HCT116 (cell line): ENCODE measurements around the gene SESN3. TPM values are rescaled to one million over a fixed set of nuclear protein-coding genes. Genes with fewer than 3 reads are reported as not detected.

Experiments
- RAD21 ChIP-seq: IDR thresholded peaks from 2 replicates; pipeline ENCODE4 v1.6.1; 2012; ENCODE audit warnings: low read depth, mild to moderate bottlenecking
- SP1 ChIP-seq: IDR thresholded peaks from 2 replicates; pipeline ENCODE4 v1.6.1; 2012; ENCODE audit warnings: low read depth
- total RNA-seq: library from RNA; stranded (reverse); gene quantifications from one replicate; pipeline ENCODE4 v1.2.1, GENCODE V29; 2021; ENCODE audit not compliant: unreplicated experiment
- TF ChIP-seq, protein P1 (sequence below): IDR thresholded peaks from 2 replicates; pipeline ENCODE4 v1.6.1; 2011; ENCODE audit warnings: mild to moderate bottlenecking, low read length, moderate library complexity; ENCODE audit not compliant: insufficient replicate concordance; ENCODE audit errors: extremely low read depth
- TF ChIP-seq, protein P2 (sequence below): IDR thresholded peaks from 2 replicates; pipeline ENCODE4 v1.6.1; 2012; ENCODE audit warnings: low read depth

Gene SESN3
- total RNA-seq, 1 experiment from 2014 or later = 4.2 TPM

DNA sequence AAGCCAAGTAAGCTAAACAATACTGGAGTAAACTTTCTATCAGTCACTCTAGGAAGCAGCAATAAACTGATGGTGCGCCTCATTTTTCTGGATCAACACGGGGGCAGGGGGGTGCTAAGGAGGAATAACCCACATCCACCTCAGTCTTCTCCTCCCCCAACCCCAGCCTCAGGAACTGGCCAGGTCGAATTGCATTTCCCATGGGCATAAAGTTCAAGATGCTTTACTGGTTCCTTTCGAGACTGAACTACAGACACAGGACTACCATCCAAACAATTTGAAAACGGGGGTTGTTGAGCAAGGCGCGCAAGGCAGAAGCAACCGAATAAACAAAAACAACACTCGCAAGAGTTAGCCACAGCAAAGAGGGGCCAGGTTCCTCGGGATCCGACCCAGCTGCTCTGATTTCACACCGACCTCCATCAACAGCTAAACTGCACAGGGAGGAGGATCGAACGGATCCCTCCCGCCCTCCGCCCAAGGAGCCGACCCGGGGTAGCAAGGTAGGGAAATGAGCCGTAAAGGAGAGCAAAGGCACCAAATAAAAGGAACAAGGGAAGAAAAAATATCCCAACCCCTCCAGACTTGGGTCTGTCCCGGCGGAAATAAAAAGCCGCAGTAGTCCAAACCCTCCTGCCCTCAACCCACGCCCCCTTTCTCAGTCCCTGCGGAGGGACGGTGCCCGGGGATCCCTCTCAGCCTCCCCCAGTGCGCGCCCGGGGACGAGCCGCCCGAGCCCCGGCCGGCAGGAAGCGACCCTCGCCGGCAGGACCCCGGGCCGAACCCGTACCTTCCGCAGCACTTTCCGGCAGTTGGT is 801 bp downstream of the SESN3 start (continued):
- TF ChIP-seq, protein P1, sequence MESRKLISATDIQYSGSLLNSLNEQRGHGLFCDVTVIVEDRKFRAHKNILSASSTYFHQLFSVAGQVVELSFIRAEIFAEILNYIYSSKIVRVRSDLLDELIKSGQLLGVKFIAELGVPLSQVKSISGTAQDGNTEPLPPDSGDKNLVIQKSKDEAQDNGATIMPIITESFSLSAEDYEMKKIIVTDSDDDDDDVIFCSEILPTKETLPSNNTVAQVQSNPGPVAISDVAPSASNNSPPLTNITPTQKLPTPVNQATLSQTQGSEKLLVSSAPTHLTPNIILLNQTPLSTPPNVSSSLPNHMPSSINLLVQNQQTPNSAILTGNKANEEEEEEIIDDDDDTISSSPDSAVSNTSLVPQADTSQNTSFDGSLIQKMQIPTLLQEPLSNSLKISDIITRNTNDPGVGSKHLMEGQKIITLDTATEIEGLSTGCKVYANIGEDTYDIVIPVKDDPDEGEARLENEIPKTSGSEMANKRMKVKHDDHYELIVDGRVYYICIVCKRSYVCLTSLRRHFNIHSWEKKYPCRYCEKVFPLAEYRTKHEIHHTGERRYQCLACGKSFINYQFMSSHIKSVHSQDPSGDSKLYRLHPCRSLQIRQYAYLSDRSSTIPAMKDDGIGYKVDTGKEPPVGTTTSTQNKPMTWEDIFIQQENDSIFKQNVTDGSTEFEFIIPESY = no peak
- TF ChIP-seq, protein P2, sequence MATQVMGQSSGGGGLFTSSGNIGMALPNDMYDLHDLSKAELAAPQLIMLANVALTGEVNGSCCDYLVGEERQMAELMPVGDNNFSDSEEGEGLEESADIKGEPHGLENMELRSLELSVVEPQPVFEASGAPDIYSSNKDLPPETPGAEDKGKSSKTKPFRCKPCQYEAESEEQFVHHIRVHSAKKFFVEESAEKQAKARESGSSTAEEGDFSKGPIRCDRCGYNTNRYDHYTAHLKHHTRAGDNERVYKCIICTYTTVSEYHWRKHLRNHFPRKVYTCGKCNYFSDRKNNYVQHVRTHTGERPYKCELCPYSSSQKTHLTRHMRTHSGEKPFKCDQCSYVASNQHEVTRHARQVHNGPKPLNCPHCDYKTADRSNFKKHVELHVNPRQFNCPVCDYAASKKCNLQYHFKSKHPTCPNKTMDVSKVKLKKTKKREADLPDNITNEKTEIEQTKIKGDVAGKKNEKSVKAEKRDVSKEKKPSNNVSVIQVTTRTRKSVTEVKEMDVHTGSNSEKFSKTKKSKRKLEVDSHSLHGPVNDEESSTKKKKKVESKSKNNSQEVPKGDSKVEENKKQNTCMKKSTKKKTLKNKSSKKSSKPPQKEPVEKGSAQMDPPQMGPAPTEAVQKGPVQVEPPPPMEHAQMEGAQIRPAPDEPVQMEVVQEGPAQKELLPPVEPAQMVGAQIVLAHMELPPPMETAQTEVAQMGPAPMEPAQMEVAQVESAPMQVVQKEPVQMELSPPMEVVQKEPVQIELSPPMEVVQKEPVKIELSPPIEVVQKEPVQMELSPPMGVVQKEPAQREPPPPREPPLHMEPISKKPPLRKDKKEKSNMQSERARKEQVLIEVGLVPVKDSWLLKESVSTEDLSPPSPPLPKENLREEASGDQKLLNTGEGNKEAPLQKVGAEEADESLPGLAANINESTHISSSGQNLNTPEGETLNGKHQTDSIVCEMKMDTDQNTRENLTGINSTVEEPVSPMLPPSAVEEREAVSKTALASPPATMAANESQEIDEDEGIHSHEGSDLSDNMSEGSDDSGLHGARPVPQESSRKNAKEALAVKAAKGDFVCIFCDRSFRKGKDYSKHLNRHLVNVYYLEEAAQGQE = no peak
- TF ChIP-seq RAD21 = no peak
- no peak for TF ChIP-seq SP1
